Endothelial cell (in vitro differentiated cells): Measurements from ENCODE around the gene IQSEC1. TPM values are rescaled to one million over a fixed set of nuclear protein-coding genes. Genes with fewer than 3 reads are reported as not detected.

Experiments
- DNase-seq: peaks from one replicate; pipeline ENCODE4 v3.0.0; 2021; ENCODE audit warnings: low spot score
- H3K27ac Mint-ChIP-seq: one replicate; pipeline ENCODE4 v1.8.0; 2021; ENCODE audit warnings: mixed read lengths, inconsistent platforms; ENCODE audit not compliant: unreplicated experiment
- H3K27me3 Mint-ChIP-seq: one replicate; pipeline ENCODE4 v1.8.0; 2021; ENCODE audit warnings: mild to moderate bottlenecking, moderate library complexity, mixed read lengths, inconsistent platforms; ENCODE audit not compliant: unreplicated experiment
- H3K36me3 Mint-ChIP-seq: one replicate; pipeline ENCODE4 v1.8.0; 2021; ENCODE audit warnings: mild to moderate bottlenecking, low read depth, mixed read lengths, inconsistent platforms; ENCODE audit not compliant: unreplicated experiment
- H3K4me1 Mint-ChIP-seq: one replicate; pipeline ENCODE4 v1.8.0; 2021; ENCODE audit warnings: mild to moderate bottlenecking, mixed read lengths, inconsistent platforms; ENCODE audit not compliant: unreplicated experiment
- H3K4me3 Mint-ChIP-seq: one replicate; pipeline ENCODE4 v1.8.0; 2021; ENCODE audit warnings: mild to moderate bottlenecking, mixed read lengths, inconsistent platforms; ENCODE audit not compliant: unreplicated experiment
- H3K9me3 Mint-ChIP-seq: one replicate; pipeline ENCODE4 v1.8.0; 2021; ENCODE audit warnings: mixed read lengths, inconsistent platforms; ENCODE audit not compliant: unreplicated experiment
- total RNA-seq: library from RNA; stranded (reverse); fragmentation: NEBNext Ultra II Directional; extraction: Animal tissue kit (Norgen Biotek cat#: 25700); gene quantifications from one replicate; pipeline ENCODE4 v1.2.1, GENCODE V29; 2021; ENCODE audit not compliant: unreplicated experiment
- TF ChIP-seq, protein P1 (sequence below): fragments of 200-600 bp; sonication (generic); IDR thresholded peaks from one replicate; pipeline ENCODE4 v1.5.0; 2021; ENCODE audit warnings: antibody characterized with exemption; ENCODE audit not compliant: unreplicated experiment

IQSEC1 gene
- total RNA-seq, 1 donor from 2014 or later: 75.3 TPM

DNA sequence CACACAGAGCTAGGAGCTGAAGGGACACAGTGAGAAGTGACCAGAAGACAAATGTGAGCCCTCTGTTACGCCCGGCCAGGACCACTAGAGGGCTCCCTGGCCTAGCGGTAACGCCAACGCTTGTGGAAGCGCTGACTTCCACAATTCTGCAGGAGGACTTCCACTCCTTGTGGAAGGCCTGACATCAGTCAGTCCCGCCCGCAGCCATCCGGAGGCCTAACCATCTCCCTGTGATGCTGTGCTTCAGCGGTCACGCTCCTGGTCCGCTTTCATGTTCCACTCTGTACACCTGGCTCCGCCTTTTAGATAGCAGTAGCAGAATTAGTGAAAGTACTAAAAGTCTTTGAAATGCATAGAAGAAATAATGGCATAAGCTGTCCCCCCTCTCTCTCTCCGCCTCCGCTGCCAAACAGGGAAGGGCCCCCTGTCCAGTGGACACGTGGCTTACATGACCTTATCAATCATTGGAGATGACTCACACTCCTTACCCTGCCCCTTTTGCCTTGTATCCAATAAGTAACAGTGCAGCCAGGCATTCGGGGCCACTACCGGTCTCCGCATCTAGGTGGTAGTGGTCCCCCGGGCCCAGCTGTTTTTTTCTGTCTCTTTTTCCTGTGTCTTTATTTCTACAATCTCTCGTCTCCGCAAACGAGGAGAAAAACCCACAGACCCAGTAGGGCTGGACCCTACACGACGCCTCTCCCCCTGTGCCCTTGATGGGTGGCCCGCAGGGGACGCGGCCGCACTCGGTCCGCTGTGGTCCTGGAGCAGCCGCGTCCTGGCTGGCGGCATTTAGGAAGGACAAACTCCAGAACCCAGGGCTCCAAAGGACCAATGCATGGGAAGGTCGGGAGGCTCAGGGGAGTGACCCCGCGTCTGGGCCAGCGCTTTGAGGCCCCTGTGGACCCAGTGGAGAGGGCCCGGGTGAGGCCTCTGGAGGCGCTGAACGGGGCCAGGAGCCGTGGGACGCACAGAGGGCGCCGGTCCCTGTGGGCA, 204.9 kb downstream of the IQSEC1 start:
- DNase-seq: peak; percentile 86
- H3K4me1 Mint-ChIP-seq: peaks cover 7% of the 10 kb centered on the region
- peak overlapping the region; percentile 75 for H3K27ac Mint-ChIP-seq
- peaks cover 4% of the 10 kb centered on the region for H3K27me3 Mint-ChIP-seq
- peaks cover 13% of the 10 kb centered on the region for H3K36me3 Mint-ChIP-seq
- peaks cover 10% of the 10 kb centered on the region for H3K9me3 Mint-ChIP-seq
- H3K4me3 Mint-ChIP-seq: peak overlapping the region; percentile 75
- TF ChIP-seq, protein P1, sequence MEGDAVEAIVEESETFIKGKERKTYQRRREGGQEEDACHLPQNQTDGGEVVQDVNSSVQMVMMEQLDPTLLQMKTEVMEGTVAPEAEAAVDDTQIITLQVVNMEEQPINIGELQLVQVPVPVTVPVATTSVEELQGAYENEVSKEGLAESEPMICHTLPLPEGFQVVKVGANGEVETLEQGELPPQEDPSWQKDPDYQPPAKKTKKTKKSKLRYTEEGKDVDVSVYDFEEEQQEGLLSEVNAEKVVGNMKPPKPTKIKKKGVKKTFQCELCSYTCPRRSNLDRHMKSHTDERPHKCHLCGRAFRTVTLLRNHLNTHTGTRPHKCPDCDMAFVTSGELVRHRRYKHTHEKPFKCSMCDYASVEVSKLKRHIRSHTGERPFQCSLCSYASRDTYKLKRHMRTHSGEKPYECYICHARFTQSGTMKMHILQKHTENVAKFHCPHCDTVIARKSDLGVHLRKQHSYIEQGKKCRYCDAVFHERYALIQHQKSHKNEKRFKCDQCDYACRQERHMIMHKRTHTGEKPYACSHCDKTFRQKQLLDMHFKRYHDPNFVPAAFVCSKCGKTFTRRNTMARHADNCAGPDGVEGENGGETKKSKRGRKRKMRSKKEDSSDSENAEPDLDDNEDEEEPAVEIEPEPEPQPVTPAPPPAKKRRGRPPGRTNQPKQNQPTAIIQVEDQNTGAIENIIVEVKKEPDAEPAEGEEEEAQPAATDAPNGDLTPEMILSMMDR: peak; percentile 65

DNA sequence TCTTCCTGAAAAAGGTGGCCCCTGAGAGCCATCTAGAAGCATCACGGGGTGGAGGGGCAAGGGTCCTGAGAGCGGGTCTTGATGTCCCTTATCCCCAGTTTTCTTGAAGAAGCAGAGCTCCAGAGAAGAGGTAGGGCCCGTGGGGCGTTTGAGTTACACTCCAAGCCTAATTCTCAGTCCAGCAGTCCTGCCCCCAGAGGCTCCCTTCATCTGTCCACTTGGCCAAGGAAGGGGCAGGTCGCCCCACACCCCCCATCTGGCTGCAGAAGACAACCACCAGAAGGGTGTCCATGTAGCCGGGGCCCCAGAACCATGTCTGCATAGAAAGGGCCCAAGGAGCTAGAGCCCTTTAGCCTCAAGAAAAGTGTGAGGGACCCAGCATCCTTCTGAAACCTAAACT, 206.4 kb downstream of the IQSEC1 start:
- Mint-ChIP-seq H3K36me3 (peaks cover 13% of the 10 kb centered on the region), H3K4me3 (no peak overlapping the region), H3K27ac (no peak overlapping the region), H3K9me3 (peaks cover 10% of the 10 kb centered on the region), H3K27me3 (peaks cover 5% of the 10 kb centered on the region), H3K4me1 (peaks cover 7% of the 10 kb centered on the region)
- TF ChIP-seq, protein P1: no peak
- no peak for DNase-seq

DNA sequence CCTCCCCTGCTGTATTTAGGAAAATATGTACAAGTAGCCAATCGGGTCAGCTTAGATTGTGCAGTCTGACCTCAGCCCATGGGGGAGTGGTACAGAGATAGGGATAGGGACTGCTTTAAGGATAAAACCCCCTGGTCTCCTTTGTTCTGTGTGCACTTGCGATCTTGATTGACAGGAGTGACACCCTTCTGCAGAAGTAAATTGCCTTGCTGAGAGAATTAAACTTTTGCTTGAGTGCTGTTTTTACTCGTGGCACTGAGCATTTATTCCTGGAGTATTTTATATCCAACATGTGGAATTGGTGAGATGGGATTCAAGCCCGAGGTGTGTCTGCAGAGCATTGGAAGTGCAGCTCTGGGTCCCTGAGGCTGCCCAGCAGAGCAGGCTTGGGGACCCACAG, 208.0 kb downstream of the IQSEC1 start:
- no peak for DNase-seq
- TF ChIP-seq, protein P1: no peak
- H3K4me1 Mint-ChIP-seq: peaks cover 16% of the 10 kb centered on the region
- no peak overlapping the region for H3K27ac Mint-ChIP-seq
- peaks cover 10% of the 10 kb centered on the region for H3K9me3 Mint-ChIP-seq
- peaks cover 13% of the 10 kb centered on the region for H3K36me3 Mint-ChIP-seq
- H3K4me3 Mint-ChIP-seq: no peak overlapping the region
- peaks cover 6% of the 10 kb centered on the region for H3K27me3 Mint-ChIP-seq

DNA sequence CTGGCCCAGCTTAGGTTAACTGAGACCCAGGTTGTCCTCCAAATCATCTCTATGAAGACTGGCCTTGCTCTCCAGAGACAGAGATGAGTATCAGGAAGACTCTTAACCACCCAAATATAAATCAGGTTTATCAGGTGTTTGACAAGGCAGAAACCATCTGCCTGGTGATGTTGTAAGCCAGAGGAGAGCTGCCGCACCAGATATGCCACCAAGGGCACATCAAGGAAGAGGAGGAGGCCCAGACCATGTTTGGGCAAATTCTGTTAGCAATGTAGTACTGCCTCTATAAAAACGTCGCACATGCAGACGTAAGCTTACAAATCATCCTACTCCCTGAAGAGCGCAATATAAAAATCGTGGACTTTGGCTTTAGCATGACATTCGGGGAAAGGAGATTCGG, 210.8 kb downstream of the IQSEC1 start:
- TF ChIP-seq, protein P1: no peak
- peaks cover 8% of the 10 kb centered on the region for H3K27me3 Mint-ChIP-seq

DNA sequence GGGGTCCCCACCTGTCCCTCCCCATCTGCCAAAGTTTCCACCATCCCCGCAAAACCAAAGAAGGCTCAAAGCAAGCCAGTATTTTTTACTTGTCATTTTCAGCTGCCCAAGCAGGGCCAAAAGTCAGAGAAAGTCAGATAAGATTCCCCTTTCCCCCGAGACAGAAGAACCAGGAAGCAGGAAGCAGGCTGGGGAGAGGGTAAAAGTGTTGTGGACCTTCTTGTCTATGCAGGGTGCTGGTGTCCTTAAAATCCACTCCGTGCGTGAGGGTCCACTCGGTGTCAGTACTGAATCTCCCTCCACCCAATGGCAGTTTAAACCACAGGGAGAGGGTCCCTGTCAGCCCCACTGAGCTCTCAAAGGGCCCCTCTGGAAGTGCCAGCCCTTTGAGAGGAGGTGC, 211.6 kb downstream of the IQSEC1 start:
- H3K27me3 Mint-ChIP-seq: peaks cover 7% of the 10 kb centered on the region
- peak overlapping the region; percentile 38 for H3K4me3 Mint-ChIP-seq
- H3K27ac Mint-ChIP-seq: no peak overlapping the region
- peaks cover 10% of the 10 kb centered on the region for H3K9me3 Mint-ChIP-seq
- TF ChIP-seq, protein P1: no peak
- peaks cover 13% of the 10 kb centered on the region for H3K36me3 Mint-ChIP-seq
- peaks cover 31% of the 10 kb centered on the region for H3K4me1 Mint-ChIP-seq
- no peak for DNase-seq

More for the DNA sequence above, 210.8 kb downstream of the IQSEC1 start:
- DNase-seq: no peak
- peaks cover 14% of the 10 kb centered on the region for H3K36me3 Mint-ChIP-seq
- H3K4me1 Mint-ChIP-seq: peaks cover 31% of the 10 kb centered on the region
- peaks cover 10% of the 10 kb centered on the region for H3K9me3 Mint-ChIP-seq
- no peak overlapping the region for H3K4me3 Mint-ChIP-seq
- H3K27ac Mint-ChIP-seq: no peak overlapping the region
